Neutrophil (primary cell): ENCODE data around the gene TULP4.

Experiments used
- H3K27ac ChIP-seq: fragments of 200-600 bp; sonication (generic); 2 replicates; pipeline ENCODE4 v1.5.1; 2016; ENCODE audit warnings: mild to moderate bottlenecking, moderate library complexity
- H3K27me3 ChIP-seq: fragments of 200-600 bp; sonication (generic); 2 replicates; pipeline ENCODE4 v1.6.0; 2016; ENCODE audit warnings: mild to moderate bottlenecking
- H3K36me3 ChIP-seq: fragments of 200-600 bp; sonication (generic); 2 replicates; pipeline ENCODE4 v1.5.1; 2017
- H3K4me1 ChIP-seq, 2 experiments: fragments of 200-600 bp in 1 of 2; sonication (generic) in 1 of 2; 1 replicate in 1 of 2; 2 replicates in 1 of 2; pipeline versions ENCODE4 v1.5.1 to v1.6.1; 2013 to 2016; ENCODE audit warnings: low read depth in 1 of 2, low read length in 1 of 2, mild to moderate bottlenecking in 1 of 2, moderate library complexity in 1 of 2; ENCODE audit not compliant: control insufficient read depth in 1 of 2, insufficient read depth in 1 of 2
- H3K4me3 ChIP-seq, 2 experiments: fragments of 200-600 bp in 1 of 2; sonication (generic) in 1 of 2; 1 replicate in 1 of 2; 2 replicates in 1 of 2; pipeline ENCODE4 v1.5.1; 2013 to 2016; ENCODE audit warnings: low read depth in 1 of 2, low read length in 1 of 2, mild to moderate bottlenecking in 1 of 2, moderate library complexity in 1 of 2
- H3K9me3 ChIP-seq: fragments of 200-600 bp; sonication (generic); 2 replicates; pipeline ENCODE4 v1.5.1; 2016
- CTCF ChIP-seq: fragments of 200-600 bp; sonication (generic); IDR thresholded peaks from 2 replicates; pipeline ENCODE4 v1.5.1; 2016; ENCODE audit warnings: antibody characterized with exemption

Gene TULP4

DNA sequence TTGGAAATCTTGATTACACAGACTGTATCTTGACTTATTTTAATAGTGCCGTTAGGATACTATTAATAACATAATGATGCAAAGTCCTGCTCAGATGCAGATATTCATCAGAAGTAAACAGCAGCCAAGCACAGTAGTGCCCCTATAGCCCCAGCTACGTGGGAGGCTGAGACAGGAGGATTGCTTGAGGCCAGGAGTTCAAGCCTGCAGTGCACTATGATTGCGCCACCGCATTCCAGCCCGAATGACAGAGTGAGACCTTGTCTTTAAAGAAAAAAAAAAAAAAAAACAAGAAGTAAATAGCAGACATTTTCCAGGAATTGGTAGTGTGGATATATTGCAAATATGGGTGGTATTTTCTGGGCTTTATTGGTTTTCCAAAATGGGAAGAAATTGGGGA, 61.8 kb downstream of the TULP4 start:
- Histone ChIP-seq H3K36me3 (no peaks in the 10 kb centered on the region), H3K4me3 (no peak overlapping the region), H3K9me3 (no peaks in the 10 kb centered on the region), H3K27me3 (no peaks in the 10 kb centered on the region), H3K4me1 (no peaks in the 10 kb centered on the region), H3K27ac (no peak overlapping the region)
- no peak for TF ChIP-seq CTCF

DNA sequence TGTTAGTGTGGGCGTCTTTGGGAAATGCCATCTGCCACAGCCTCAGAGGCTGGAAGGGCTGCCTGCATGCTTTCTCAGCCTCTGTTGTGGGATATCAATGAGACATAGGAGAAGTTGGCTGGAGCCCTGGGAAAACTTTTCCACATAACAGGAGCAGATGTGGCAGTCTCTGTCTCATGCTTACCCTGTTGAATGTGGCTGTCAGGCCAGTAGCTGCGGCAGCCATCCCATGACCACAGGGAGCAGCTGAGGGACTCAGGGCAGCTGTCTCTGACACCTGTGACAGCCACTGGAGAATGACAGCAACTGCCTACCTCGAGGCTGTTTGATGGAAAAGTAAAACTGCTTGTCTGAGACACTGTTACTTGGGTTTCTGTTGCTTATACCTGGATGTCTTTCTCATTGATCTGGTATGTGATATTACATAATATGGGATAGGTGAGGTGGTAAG, 64.4 kb downstream of the TULP4 start:
- no peak for TF ChIP-seq CTCF
- H3K4me1 ChIP-seq, result no peaks in the 10 kb centered on the region
- no peak overlapping the region for H3K27ac ChIP-seq
- H3K27me3 ChIP-seq, result no peaks in the 10 kb centered on the region
- H3K4me3 ChIP-seq, result no peak overlapping the region
- no peaks in the 10 kb centered on the region for H3K9me3 ChIP-seq
- H3K36me3 ChIP-seq, result no peaks in the 10 kb centered on the region

DNA sequence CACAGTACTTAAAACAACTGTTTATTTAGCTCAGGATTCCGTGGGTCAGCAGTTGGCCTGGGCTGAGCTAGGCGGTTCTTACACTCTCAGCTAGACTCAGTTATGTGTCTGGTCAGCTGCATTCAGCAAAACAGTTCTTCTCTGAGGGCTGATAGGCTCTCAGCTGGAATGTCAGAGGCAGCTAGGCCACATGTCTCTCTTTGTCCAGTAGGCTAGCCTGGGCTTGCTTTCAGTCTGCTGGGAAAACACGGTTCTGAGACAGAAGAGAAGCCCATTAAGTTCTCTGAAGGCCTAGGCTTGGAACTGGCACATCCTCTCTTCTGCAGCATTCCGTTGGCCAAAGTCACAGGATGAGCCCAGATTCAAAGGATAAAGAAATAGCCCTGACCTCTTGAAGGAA, 65.6 kb downstream of the TULP4 start:
- H3K4me3 ChIP-seq, result no peak overlapping the region
- no peak for TF ChIP-seq CTCF
- no peaks in the 10 kb centered on the region for H3K36me3 ChIP-seq
- no peaks in the 10 kb centered on the region for H3K9me3 ChIP-seq
- no peaks in the 10 kb centered on the region for H3K27me3 ChIP-seq
- H3K4me1 ChIP-seq, result no peaks in the 10 kb centered on the region
- H3K27ac ChIP-seq, result no peak overlapping the region

DNA sequence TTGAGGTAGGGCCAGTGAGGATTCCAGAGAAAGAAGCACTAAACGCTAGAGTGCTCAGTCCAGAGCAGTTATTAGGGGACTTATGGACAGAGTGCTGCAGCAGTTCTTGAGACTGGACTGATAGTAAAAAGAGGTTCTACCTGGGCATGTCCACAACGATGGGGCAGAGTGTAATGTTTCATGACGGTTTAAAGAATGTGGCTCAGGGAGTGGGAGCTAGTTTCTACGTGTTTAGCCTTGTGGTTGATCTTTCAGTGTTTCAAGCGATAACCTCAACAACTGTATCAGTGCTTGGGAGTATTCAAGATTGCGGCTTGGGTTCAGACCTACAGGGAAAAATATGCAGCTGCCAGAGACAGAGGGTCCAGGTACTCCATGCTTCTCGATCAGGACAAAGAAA, 67.1 kb downstream of the TULP4 start:
- Histone ChIP-seq H3K4me1 (no peaks in the 10 kb centered on the region), H3K9me3 (no peaks in the 10 kb centered on the region), H3K27ac (no peak overlapping the region), H3K4me3 (no peak overlapping the region), H3K27me3 (no peaks in the 10 kb centered on the region), H3K36me3 (no peaks in the 10 kb centered on the region)
- no peak for TF ChIP-seq CTCF

GRCh38 chr6:158381214-158381613, 68.9 kb downstream of the TULP4 start:
- H3K9me3 ChIP-seq, result no peaks in the 10 kb centered on the region
- H3K4me1 ChIP-seq, result no peaks in the 10 kb centered on the region
- no peaks in the 10 kb centered on the region for H3K27me3 ChIP-seq
- H3K27ac ChIP-seq, result no peak overlapping the region
- no peak for TF ChIP-seq CTCF
- H3K4me3 ChIP-seq, result no peak overlapping the region
- no peaks in the 10 kb centered on the region for H3K36me3 ChIP-seq

DNA sequence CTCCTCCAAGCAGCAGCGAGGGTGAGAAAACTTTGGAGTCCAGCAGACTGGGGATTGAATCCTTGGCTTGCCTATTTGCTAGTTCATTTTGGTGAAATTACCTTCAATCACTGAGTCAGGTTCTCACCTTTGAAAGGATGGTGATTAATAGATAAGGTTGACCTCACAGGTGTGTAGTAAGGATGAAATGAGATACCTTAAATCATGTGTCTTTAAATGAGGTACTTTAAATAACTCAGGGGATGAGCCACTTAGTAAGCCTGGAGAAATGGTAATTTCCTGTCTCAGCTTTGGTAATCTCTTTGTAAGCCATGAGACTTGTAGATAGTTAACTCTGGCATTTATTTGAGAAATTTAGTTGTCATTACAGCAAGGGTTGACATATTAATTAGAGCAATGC, 70.2 kb downstream of the TULP4 start:
- Histone ChIP-seq H3K9me3 (no peaks in the 10 kb centered on the region), H3K36me3 (no peaks in the 10 kb centered on the region), H3K27me3 (no peaks in the 10 kb centered on the region), H3K4me3 (no peak overlapping the region), H3K4me1 (no peaks in the 10 kb centered on the region), H3K27ac (no peak overlapping the region)
- TF ChIP-seq CTCF, result no peak
